Ascending aorta (tissue), 2 donors: Measurements from ENCODE around the gene MYBPC2. TPM values are rescaled to one million over a fixed set of nuclear protein-coding genes. Genes with fewer than 3 reads are reported as not detected.
"Not testable (repeated sequence)": the region's sequence is repeated elsewhere in the genome, so short reads cannot be mapped to it uniquely, and the experiment has no call there.

ENCODE experiments used
- DNase-seq, 2 donors: peaks; one replicate each; pipeline ENCODE4 v3.0.0-alpha.2; 2019; ENCODE audit warnings: low spot score in 2 of 2
- H3K27ac ChIP-seq, 2 donors: fragments of 200-600 bp; sonication (generic); one replicate each; pipeline ENCODE4 v1.5.1; 2016 to 2017; ENCODE audit warnings: mild to moderate bottlenecking in 1 of 2
- H3K27me3 ChIP-seq: fragments of 200-600 bp; sonication (generic); one replicate; pipeline ENCODE4 v1.5.1; 2017
- H3K36me3 ChIP-seq, 2 donors: fragments of 200-600 bp; sonication (generic); one replicate each; pipeline ENCODE4 v1.5.1; 2016
- H3K4me1 ChIP-seq, 2 donors: fragments of 200-600 bp; sonication (generic); one replicate each; pipeline ENCODE4 v1.5.1; 2016 to 2017; ENCODE audit warnings: mild to moderate bottlenecking in 1 of 2
- H3K4me3 ChIP-seq, 2 donors: fragments of 200-600 bp; sonication (generic); one replicate each; pipeline ENCODE4 v1.5.1; 2016 to 2017; ENCODE audit warnings: mild to moderate bottlenecking in 1 of 2
- H3K9me3 ChIP-seq, 2 donors: fragments of 200-600 bp; sonication (generic); one replicate each; pipeline ENCODE4 v1.5.1; 2016
- CTCF ChIP-seq, 3 experiments: fragments of 200-600 bp in 2 of 3; fragments of 450-650 bp in 1 of 3; sonication (generic) in 2 of 3; IDR thresholded peaks; one replicate each; pipeline ENCODE4 v1.5.1; 2016 to 2019; ENCODE audit warnings: antibody characterized with exemption in 3 of 3, mild to moderate bottlenecking in 1 of 3, moderate library complexity in 1 of 3
- intact Hi-C: fragments of 100-400 bp; cut with DNase I; formaldehyde crosslinking; loops from one replicate; pipeline ENCODE4 v1.15.1; 2023
- total RNA-seq: library from RNA; depleted of rRNA; stranded (reverse); fragments of >200 nt; gene quantifications from one replicate; pipeline ENCODE4 v1.1.0, GENCODE V29; 2016

Gene MYBPC2
- total RNA-seq, 1 donor from 2014 or later = not detected

GRCh38 chr19:50433201-50434180 lies 799 bp downstream of the MYBPC2 start:
- Histone ChIP-seq H3K4me3 (no peak overlapping the region), H3K27ac (no peak overlapping the region), H3K27me3 (peaks cover 20% of the 10 kb centered on the region), H3K4me1 (peaks cover 10% of the 10 kb centered on the region in 2 donors), H3K36me3 (no peaks in the 10 kb centered on the region), H3K9me3 (no peaks in the 10 kb centered on the region)
- TF ChIP-seq CTCF (IDR thresholded peaks at IDR 0.05) = no peak
- DNase-seq = no peak
- intact Hi-C loops = loop anchor here (5.0 kb wide), 1 partner anchor 79 kb away; the partner anchor contains the start of genes ASPDH and JOSD2

- Histone ChIP-seq H3K4me3 (no peak overlapping the region), H3K4me1 (peaks cover 10% of the 10 kb centered on the region in 2 donors), H3K9me3 (no peaks in the 10 kb centered on the region), H3K27ac (no peak overlapping the region), H3K27me3 (peaks cover 20% of the 10 kb centered on the region), H3K36me3 (no peaks in the 10 kb centered on the region)
- intact Hi-C loops = loop anchor here (5.0 kb wide), 1 partner anchor 78 kb away; the partner anchor contains the start of genes ASPDH and JOSD2
- DNase-seq = no peak
- TF ChIP-seq CTCF (IDR thresholded peaks at IDR 0.05) = no peak
Measured at GRCh38 chr19:50434525-50434924, 1.8 kb downstream of the MYBPC2 start.

- Histone ChIP-seq H3K27me3 (peaks cover 20% of the 10 kb centered on the region), H3K36me3 (no peaks in the 10 kb centered on the region), H3K4me1 (peaks cover 10% of the 10 kb centered on the region in 2 donors), H3K9me3 (no peaks in the 10 kb centered on the region), H3K27ac (no peak overlapping the region), H3K4me3 (no peak overlapping the region)
- no peak for DNase-seq
- intact Hi-C loops = no loop called here
- no peak for TF ChIP-seq CTCF (IDR thresholded peaks at IDR 0.05)
Measured at GRCh38 chr19:50435221-50435620, 2.5 kb downstream of the MYBPC2 start.

- Histone ChIP-seq H3K27me3 (peaks cover 19% of the 10 kb centered on the region), H3K9me3 (no peaks in the 10 kb centered on the region), H3K36me3 (no peaks in the 10 kb centered on the region), H3K4me1 (peaks cover 10% of the 10 kb centered on the region in 2 donors), H3K27ac (no peak overlapping the region), H3K4me3 (no peak overlapping the region)
- intact Hi-C loops = no loop called here
- TF ChIP-seq CTCF (IDR thresholded peaks at IDR 0.05) = no peak
- no peak for DNase-seq
Measured at GRCh38 chr19:50435627-50436026, 2.9 kb downstream of the MYBPC2 start.

- H3K4me1 ChIP-seq = no peaks in the 10 kb centered on the region
- no peak overlapping the region for H3K4me3 ChIP-seq
- DNase-seq = no peak
- intact Hi-C loops = no loop called here
- no peaks in the 10 kb centered on the region for H3K36me3 ChIP-seq
- H3K9me3 ChIP-seq = no peaks in the 10 kb centered on the region
- H3K27ac ChIP-seq = no peak overlapping the region
- no peak for TF ChIP-seq CTCF (IDR thresholded peaks at IDR 0.05)
- H3K27me3 ChIP-seq = peaks cover 6% of the 10 kb centered on the region
Measured at GRCh38 chr19:50437862-50438449, 5.3 kb downstream of the MYBPC2 start.

GRCh38 chr19:50439130-50439529 lies 6.4 kb downstream of the MYBPC2 start:
- H3K27me3 ChIP-seq, DNase-seq, intact Hi-C loops, H3K36me3 ChIP-seq, H3K4me3 ChIP-seq, H3K27ac ChIP-seq, H3K9me3 ChIP-seq, H3K4me1 ChIP-seq: not testable (repeated sequence)
